ENCODE results near the gene ZNF827.

- TF ChIP-seq POLR2AphosphoS5 (IDR thresholded peaks at IDR 0.05) (no peak), CTCF (IDR thresholded peaks at IDR 0.05) (no peak), POLR2A (IDR thresholded peaks at IDR 0.05) (no peak)
Observed at GRCh38 chr4:145880355-145880960, 58.2 kb downstream of the ZNF827 start.
